ENCODE data around the gene PTPRE.

The PTPRE gene

GRCh38 chr10:128103229-128103714, 196.4 kb downstream of the PTPRE start:
- DNase-seq, result no peak

GRCh38 chr10:128105383-128105782, 198.5 kb downstream of the PTPRE start:
- no peak for DNase-seq

GRCh38 chr10:128109707-128110106, 202.8 kb downstream of the PTPRE start:
- DNase-seq, result no peak

DNA sequence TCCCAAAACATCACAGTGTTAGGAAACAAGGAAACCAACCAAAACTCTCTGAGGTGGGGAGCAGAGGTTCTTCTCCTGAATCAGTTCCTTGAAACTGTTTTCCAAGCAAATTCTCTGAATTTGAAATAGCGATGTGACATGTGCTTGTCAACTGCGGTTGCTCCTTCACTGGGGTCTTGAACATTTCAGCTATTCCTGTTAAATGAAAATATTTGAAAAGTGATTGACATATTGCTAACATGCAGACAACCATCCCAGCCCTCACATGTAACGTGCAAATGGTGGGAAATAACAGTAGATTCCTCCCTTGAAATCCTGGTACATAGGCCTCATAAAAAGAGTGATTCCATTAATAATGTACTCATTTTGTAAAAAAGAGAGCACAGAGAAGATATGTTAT, 203.4 kb downstream of the PTPRE start:
- no peak for DNase-seq

GRCh38 chr10:128111696-128112095, 204.8 kb downstream of the PTPRE start:
- DNase-seq, result no peak

- DNase-seq, result no peak
Observed at GRCh38 chr10:128113026-128113425, 206.1 kb downstream of the PTPRE start.

GRCh38 chr10:128114901-128115300, 208.0 kb downstream of the PTPRE start:
- DNase-seq, result no peak

GRCh38 chr10:128115356-128115755, 208.5 kb downstream of the PTPRE start:
- no peak for DNase-seq

DNA sequence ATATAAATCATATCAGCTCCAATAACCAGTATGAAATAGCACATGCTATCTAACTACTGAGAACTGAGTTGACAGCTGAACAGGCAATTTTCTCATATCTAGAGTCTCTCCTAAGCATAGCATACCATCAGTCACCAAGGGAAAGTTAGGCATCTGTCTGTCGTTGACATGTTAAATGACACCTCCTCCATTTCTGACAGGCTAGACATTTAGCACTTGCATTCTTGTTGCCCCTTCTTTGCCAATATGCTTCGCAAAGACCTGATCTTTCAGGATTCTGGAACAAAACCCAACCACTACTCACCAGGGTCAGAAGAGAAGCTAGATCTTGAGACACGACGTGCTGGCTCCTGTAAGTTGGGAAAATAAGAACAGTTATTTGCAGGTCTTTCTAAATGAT, 209.3 kb downstream of the PTPRE start:
- no peak for DNase-seq

DNA sequence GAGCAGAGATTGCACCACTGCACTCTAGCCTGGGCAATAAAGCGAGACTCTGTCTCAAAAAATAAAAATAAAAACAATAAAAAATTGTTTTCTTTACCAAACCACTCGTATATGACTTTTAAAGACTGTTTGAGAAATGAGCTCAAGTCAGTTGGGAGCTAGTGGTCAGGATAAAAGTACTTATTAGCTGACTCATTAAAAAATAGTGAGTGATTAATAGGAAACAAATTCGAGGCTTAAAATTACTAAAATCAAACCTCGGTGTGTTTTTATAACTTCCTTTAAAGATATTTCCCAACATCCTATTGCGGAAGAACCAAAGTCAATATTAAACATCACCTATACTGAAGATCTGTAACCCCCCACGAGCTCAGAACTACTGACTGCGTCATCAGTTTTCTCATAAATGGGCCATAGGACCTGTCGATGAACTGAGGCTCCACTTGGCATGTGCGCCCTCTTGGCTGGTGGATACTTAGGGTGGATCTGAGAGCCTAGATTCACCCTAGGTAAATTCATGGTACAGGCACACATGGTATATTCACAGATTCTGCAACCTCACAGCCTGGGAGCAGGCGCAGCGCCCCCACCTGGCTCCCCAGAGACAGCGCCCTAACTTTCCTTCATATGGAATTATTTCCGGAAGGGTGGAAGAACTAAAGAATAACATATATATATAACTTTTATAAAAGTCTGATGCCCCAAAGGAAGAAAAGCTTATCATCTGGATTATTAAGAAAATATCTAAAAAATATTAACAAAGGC, 210.1 kb downstream of the PTPRE start:
- no peak for DNase-seq

GRCh38 chr10:128121750-128122412, 215.0 kb downstream of the PTPRE start:
- DNase-seq, result no peak

- DNase-seq, result no peak
Observed at GRCh38 chr10:128122931-128123330, 216.0 kb downstream of the PTPRE start.

DNA sequence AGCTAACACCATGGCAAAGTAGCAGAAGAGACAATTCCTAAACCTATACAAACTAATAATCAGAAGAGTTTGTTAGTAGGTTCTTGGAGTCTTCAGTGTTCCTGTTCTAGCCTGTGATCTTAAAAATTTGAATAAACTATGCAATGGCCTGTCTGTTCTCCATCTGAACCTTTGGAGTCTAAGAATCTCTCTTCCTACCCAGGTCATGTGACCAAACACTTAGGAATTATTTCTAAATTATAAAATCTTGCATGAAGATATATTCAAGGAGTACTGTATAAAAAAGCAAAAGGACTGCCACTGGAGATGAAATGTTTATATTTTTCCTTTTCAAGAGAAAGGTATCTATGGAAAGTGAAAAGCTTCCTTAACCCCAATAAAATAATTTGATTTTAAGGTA, 216.9 kb downstream of the PTPRE start:
- DNase-seq, result no peak

GRCh38 chr10:128124813-128125403, 218.0 kb downstream of the PTPRE start:
- no peak for DNase-seq

DNA sequence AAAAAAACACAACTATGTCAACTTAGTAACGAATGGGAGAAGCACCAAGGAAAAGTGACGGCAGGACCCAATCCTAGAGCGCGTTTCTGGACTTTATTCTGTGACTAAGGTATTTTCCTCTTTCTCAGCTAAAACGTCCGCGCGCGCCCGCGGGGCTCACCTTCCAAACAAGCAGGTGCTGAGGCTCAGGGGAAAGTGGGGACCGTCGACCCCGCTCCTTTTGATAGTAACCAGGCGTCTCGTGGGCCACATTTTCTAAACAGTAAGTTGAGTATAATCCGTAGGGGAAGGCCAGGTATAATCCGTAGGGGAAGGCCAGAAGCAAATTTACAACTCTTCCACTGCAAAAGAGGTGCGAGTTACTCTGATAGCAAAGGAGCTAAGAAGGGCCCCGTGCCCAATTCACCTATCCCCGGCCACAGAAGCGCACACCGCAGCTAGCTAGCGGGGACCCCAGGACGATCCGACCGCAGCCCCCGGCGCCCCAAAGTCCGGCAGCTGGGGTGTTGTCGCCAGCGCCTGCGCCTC, 218.6 kb downstream of the PTPRE start:
- DNase-seq, result no peak

- DNase-seq, result peak; percentile 36
Observed at GRCh38 chr10:128125944-128126764, 219.3 kb downstream of the PTPRE start, which contains the start of gene MKI67. TSS of gene MKI67 (minus strand) at chr10:128126423. CDS start at chr10:128125667, 756 bp downstream.

GRCh38 chr10:128128582-128128981, 221.7 kb downstream of the PTPRE start:
- DNase-seq, result no peak

DNA sequence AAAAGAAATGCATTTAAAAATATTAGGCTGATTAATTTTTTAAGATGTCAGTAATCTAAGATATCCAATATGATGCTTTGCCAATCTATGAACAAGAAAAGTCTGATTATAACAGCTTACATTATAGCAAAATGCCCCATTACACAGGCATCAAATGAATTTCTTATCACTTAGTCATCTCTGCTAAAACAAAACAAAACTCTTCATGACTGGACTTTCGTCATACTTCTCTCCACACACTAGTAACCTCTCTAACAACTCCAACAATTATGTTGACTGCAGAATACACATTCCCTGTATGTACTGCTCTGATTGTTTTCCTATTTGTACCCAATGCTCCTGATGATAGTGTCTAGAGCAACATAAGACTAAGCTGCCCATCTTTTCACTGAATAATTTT, 223.1 kb downstream of the PTPRE start:
- DNase-seq, result no peak

Measured in GOT3 (cell line).